Vagina (tissue), 2 donors: Measurements from ENCODE around the gene FBXW11. TPM values are rescaled to one million over a fixed set of nuclear protein-coding genes. Genes with fewer than 3 reads are reported as not detected.
"Not testable (repeated sequence)": the region's sequence is repeated elsewhere in the genome, so short reads cannot be mapped to it uniquely, and the experiment has no call there.

Source experiments
- DNase-seq, 2 donors: peaks; one replicate each; pipeline ENCODE4 v3.0.0-alpha.2; 2017; ENCODE audit errors: extremely low spot score in 2 of 2
- H3K27ac ChIP-seq: fragments of 200-600 bp; sonication (generic); one replicate; pipeline ENCODE4 v1.5.1; 2019
- H3K27me3 ChIP-seq: fragments of 200-600 bp; sonication (generic); one replicate; pipeline ENCODE4 v1.5.1; 2019
- H3K36me3 ChIP-seq, 2 donors: fragments of 200-600 bp; sonication (generic); one replicate each; pipeline ENCODE4 v1.5.1; 2017 to 2019
- H3K4me1 ChIP-seq: fragments of 200-600 bp; sonication (generic); one replicate; pipeline ENCODE4 v1.5.1; 2019
- H3K4me3 ChIP-seq, 2 donors: fragments of 200-600 bp; sonication (generic); 1 replicate in 1 of 2; 2 replicates in 1 of 2; pipeline ENCODE4 v1.5.1; 2016 to 2019
- H3K9me3 ChIP-seq: fragments of 200-600 bp; sonication (generic); one replicate; pipeline ENCODE4 v1.5.1; 2019
- CTCF ChIP-seq, 3 experiments: fragments of 450-650 bp in 2 of 3; fragments of 200-600 bp in 1 of 3; sonication (generic) in 1 of 3; IDR thresholded peaks; one replicate each; pipeline ENCODE4 v1.5.1; 2017 to 2019; ENCODE audit warnings: antibody characterized with exemption in 3 of 3, mild to moderate bottlenecking in 2 of 3, moderate library complexity in 2 of 3
- POLR2A ChIP-seq, 2 donors: fragments of 450-650 bp; IDR thresholded peaks; one replicate each; pipeline ENCODE4 v1.6.1; 2017; ENCODE audit warnings: antibody characterized with exemption in 2 of 2, mild to moderate bottlenecking in 2 of 2, moderate library complexity in 2 of 2
- POLR2AphosphoS5 ChIP-seq, 2 donors: sonication (generic); formaldehyde crosslinking; IDR thresholded peaks; one replicate each; pipeline ENCODE4 v1.9.0; 2017; ENCODE audit warnings: antibody characterized with exemption in 2 of 2, mild to moderate bottlenecking in 2 of 2, low read depth in 1 of 2; ENCODE audit not compliant: insufficient read depth in 1 of 2
- intact Hi-C: fragments of 100-400 bp; cut with DNase I; formaldehyde crosslinking; loops from one replicate; pipeline ENCODE4 v1.15.1; 2023
- total RNA-seq: library from RNA; depleted of rRNA; stranded (reverse); fragments of >200 nt; gene quantifications from one replicate; pipeline ENCODE4 v1.2.3, GENCODE V29; 2016

FBXW11 gene
- total RNA-seq, 1 donor from 2014 or later: 40.5 TPM

GRCh38 chr5:171980792-171981191, 25.6 kb downstream of the FBXW11 start:
- DNase-seq: no peak
- Histone ChIP-seq H3K4me1 (peaks cover 28% of the 10 kb centered on the region), H3K27ac (no peak overlapping the region), H3K36me3 (no peaks in the 10 kb centered on the region), H3K9me3 (peaks cover 3% of the 10 kb centered on the region), H3K4me3 (no peak overlapping the region), H3K27me3 (no peaks in the 10 kb centered on the region)
- intact Hi-C loops: no loop called here
- TF ChIP-seq POLR2AphosphoS5 (IDR thresholded peaks at IDR 0.05; ENCODE audit: insufficient read depth in 1 of 2, low read depth in 1 of 2): no peak
- TF ChIP-seq CTCF (IDR thresholded peaks at IDR 0.05): no peak
- TF ChIP-seq POLR2A (IDR thresholded peaks at IDR 0.05): no peak

GRCh38 chr5:171979606-171980005, 26.8 kb downstream of the FBXW11 start:
- Histone ChIP-seq H3K4me1 (peaks cover 34% of the 10 kb centered on the region), H3K9me3 (peaks cover 3% of the 10 kb centered on the region), H3K36me3 (no peaks in the 10 kb centered on the region), H3K27me3 (no peaks in the 10 kb centered on the region), H3K27ac (no peak overlapping the region), H3K4me3 (no peak overlapping the region)
- no peak for DNase-seq
- no peak for TF ChIP-seq POLR2AphosphoS5 (IDR thresholded peaks at IDR 0.05; ENCODE audit: insufficient read depth in 1 of 2, low read depth in 1 of 2)
- TF ChIP-seq POLR2A (IDR thresholded peaks at IDR 0.05): no peak
- no peak for TF ChIP-seq CTCF (IDR thresholded peaks at IDR 0.05)
- intact Hi-C loops: no loop called here

- TF ChIP-seq POLR2A (IDR thresholded peaks at IDR 0.05): no peak
- TF ChIP-seq CTCF (IDR thresholded peaks at IDR 0.05): no peak
- TF ChIP-seq POLR2AphosphoS5 (IDR thresholded peaks at IDR 0.05; ENCODE audit: insufficient read depth in 1 of 2, low read depth in 1 of 2): no peak
- H3K36me3 ChIP-seq: no peaks in the 10 kb centered on the region
- no peaks in the 10 kb centered on the region for H3K27me3 ChIP-seq
- H3K27ac ChIP-seq: no peak overlapping the region
- H3K4me1 ChIP-seq: peaks cover 30% of the 10 kb centered on the region
- intact Hi-C loops: no loop called here
- H3K9me3 ChIP-seq: peaks cover 3% of the 10 kb centered on the region
- no peak for DNase-seq
- H3K4me3 ChIP-seq: no peak overlapping the region
These were observed 27.9 kb downstream of the FBXW11 start for GRCh38 chr5:171978519-171978918.

- Histone ChIP-seq H3K27ac (no peak overlapping the region), H3K4me3 (no peak overlapping the region), H3K27me3 (no peaks in the 10 kb centered on the region), H3K36me3 (no peaks in the 10 kb centered on the region), H3K9me3 (peaks cover 3% of the 10 kb centered on the region), H3K4me1 (peaks cover 30% of the 10 kb centered on the region)
- DNase-seq: no peak
- TF ChIP-seq POLR2A (IDR thresholded peaks at IDR 0.05) (no peak), POLR2AphosphoS5 (IDR thresholded peaks at IDR 0.05; ENCODE audit: insufficient read depth in 1 of 2, low read depth in 1 of 2) (no peak), CTCF (IDR thresholded peaks at IDR 0.05) (no peak)
- intact Hi-C loops: no loop called here
These were observed 28.4 kb downstream of the FBXW11 start for GRCh38 chr5:171978016-171978415.

- H3K9me3 ChIP-seq, H3K4me3 ChIP-seq, H3K27me3 ChIP-seq, intact Hi-C loops, H3K36me3 ChIP-seq, DNase-seq, H3K27ac ChIP-seq: not testable (repeated sequence)
- H3K4me1 ChIP-seq: peaks cover 30% of the 10 kb centered on the region
These were observed 29.0 kb downstream of the FBXW11 start for GRCh38 chr5:171977244-171977950.
